GM12892 (cell line): ENCODE results near the gene NOS3.

Source experiments
- DNase-seq: peaks from one replicate; pipeline ENCODE4 v3.0.0; 2011; ENCODE audit not compliant: insufficient read length
- FAIRE-seq: peaks from 2 replicates; lab custom pipeline; 2011; peaks lifted over from hg19 to GRCh38; lab: Jason Lieb, UNC
- POLR2A ChIP-seq: IDR thresholded peaks from 2 replicates; pipeline ENCODE4 v1.6.1; 2011; ENCODE audit warnings: low read depth, low read length, control low read depth
- POLR2AphosphoS5 ChIP-seq: IDR thresholded peaks from 2 replicates; pipeline ENCODE4 v1.6.1; 2011; ENCODE audit warnings: low read depth, low read length, control low read depth
- TAF1 ChIP-seq: IDR thresholded peaks from 2 replicates; pipeline ENCODE4 v1.6.1; 2011; ENCODE audit warnings: low read depth, mild to moderate bottlenecking, control low read depth, low read length, borderline replicate concordance

The NOS3 gene

DNA sequence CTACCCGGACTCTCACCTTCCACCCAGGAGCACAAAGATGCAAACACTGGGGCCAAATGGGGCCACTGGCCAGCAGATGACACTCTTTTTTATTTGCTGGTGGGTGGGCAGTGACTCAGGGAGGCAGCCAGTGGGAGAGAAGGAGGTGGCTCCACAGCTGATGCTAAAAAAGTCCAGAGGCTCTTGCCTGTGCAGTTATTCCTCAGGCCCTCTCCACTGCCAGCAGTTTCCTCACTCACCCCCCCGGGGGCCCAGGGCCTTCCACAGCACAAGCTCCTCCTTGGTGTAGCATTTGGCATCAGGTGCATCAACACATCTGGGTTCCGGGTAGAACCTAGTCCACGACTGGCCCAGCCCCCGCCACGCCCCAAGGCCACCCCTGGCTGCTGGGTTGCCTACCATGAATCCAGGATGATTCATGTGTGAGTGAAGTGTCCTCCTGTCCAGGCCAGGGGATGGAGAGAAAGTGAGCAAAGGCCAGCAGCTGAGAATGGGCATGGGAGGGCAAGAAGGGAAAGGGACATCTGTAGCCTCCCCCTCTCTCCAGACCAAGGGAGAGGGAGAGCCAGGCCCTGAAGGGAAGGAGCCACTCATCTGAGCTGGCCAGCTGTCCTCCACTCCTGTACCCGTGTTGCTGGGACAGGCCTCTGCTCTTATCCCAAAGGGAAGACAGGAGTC, 11.0 kb upstream of the NOS3 start:
- DNase-seq (no peak), FAIRE-seq (no peak)
- TF ChIP-seq POLR2AphosphoS5 (no peak), POLR2A (no peak), TAF1 (no peak)

DNA sequence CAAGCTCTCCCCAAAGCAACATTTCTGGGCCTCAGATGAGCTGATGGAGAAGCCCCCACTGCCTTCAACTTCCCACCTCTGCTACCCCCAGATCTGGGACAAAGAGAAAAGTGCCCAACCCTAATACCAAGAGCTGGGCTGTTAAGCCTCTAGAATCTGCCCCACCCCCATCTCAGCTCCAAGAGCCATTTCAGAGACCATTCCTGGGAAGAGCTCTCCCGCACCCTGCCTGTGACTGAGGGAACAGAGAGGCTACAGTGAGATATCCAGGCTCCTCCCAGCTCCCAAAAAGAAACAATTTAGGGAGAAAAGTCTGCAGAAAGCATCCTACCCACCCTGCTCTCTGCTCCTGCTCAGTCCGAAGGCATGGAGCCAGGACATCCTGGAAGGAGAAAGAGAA, 10.2 kb upstream of the NOS3 start:
- TF ChIP-seq POLR2AphosphoS5, result no peak
- TF ChIP-seq TAF1, result no peak
- no peak for TF ChIP-seq POLR2A
- FAIRE-seq, result no peak
- no peak for DNase-seq

- DNase-seq, result no peak
- TF ChIP-seq POLR2A (no peak), POLR2AphosphoS5 (no peak), TAF1 (no peak)
- no peak for FAIRE-seq
These were observed 9.2 kb upstream of the NOS3 start for GRCh38 chr7:150981644-150982043.

DNA sequence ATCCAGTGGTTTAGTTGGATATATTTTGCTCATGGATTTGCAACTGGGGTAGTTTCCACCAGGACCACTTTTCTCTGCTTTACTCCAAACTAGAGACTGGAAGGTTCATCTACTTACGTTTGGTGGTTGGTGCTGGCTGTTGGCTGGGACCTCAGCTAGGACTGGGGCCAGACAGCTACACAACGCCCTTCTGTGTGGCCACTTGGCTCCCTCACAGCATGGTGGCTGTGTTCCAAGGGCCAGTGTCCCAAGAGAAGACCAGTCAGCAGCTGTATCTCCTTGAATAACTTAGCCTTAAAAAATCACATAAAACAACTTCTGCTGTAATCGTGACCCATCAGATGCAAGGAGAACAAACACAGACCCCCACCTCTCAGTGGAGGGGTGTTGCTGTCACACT, 8.5 kb upstream of the NOS3 start:
- DNase-seq (no peak), FAIRE-seq (no peak)
- TF ChIP-seq TAF1 (no peak), POLR2AphosphoS5 (no peak), POLR2A (no peak)

DNA sequence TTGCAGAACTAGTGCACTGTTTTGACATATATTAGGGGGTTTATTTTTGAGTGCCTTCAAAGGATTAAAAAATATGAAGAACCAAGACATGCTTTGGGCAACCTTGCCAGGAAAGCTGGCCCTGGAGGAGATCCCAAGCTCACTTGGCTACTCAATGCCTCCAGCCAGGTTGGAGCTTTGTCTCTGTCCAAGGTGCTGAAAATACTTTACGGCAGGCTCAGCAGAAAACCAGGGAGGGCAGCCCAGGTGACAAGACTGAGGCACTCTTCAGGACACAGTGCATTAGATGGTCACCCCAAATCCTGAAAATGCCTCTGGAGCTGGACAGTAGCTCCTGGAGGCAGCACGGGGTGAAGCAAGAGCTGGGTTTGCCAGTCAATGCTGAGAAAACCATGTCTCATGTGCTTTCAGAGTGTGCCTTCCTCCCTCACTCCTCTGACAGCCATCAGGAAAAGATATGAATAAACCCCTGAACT, 6.9 kb upstream of the NOS3 start:
- DNase-seq (no peak), FAIRE-seq (no peak)
- TF ChIP-seq POLR2A (no peak), POLR2AphosphoS5 (no peak), TAF1 (no peak)

- no peak for TF ChIP-seq POLR2A
- TF ChIP-seq TAF1, result no peak
- no peak for TF ChIP-seq POLR2AphosphoS5
- FAIRE-seq (no peak), DNase-seq (no peak)
These were observed 4.7 kb upstream of the NOS3 start for GRCh38 chr7:150986099-150986512.

DNA sequence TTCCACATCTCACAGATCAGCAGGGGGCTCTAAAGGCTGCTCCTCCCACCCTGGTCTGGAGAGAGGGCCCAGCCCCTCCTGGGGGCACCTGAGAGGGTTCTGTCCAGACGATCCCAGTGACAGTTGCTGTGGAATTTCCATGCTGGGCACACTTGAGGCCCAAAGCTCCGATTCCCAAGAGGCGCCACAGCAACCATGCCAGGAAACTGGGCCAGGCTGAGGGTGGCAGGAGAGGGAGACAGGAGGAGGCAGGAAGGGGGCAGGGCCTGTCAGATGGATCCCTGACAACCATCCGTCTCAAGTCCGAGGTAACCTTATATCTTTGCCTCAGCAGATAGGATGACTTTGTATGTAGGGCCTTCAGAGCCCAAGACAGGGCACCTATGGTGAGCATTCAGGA, 4.3 kb upstream of the NOS3 start:
- TF ChIP-seq POLR2AphosphoS5 (no peak), POLR2A (no peak), TAF1 (no peak)
- DNase-seq, result no peak
- no peak for FAIRE-seq

- FAIRE-seq, result peak; percentile 74
- TF ChIP-seq TAF1 (no peak), POLR2AphosphoS5 (no peak), POLR2A (no peak)
- peak; percentile 80 for DNase-seq
These were observed 2.3 kb upstream of the NOS3 start for GRCh38 chr7:150988230-150989226.

- no peak for DNase-seq
- no peak for FAIRE-seq
- TF ChIP-seq POLR2AphosphoS5 (no peak), TAF1 (no peak), POLR2A (no peak)
These were observed 1.4 kb upstream of the NOS3 start for GRCh38 chr7:150989456-150989855.

DNA sequence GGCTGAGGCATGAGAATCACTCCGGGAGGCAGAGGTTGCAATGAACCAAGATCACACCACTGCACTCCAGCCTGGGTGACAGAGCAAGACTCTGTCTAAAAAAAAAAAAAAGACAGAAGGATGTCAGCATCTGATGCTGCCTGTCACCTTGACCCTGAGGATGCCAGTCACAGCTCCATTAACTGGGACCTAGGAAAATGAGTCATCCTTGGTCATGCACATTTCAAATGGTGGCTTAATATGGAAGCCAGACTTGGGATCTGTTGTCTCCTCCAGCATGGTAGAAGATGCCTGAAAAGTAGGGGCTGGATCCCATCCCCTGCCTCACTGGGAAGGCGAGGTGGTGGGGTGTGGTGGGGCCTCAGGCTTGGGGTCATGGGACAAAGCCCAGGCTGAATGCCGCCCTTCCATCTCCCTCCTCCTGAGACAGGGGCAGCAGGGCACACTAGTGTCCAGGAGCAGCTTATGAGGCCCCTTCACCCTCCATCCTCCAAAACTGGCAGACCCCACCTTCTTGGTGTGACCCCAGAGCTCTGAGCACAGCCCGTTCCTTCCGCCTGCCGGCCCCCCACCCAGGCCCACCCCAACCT, 1.3 kb downstream of the NOS3 start:
- no peak for FAIRE-seq
- TF ChIP-seq TAF1, result no peak
- TF ChIP-seq POLR2AphosphoS5, result no peak
- no peak for TF ChIP-seq POLR2A
- DNase-seq, result no peak

- no peak for FAIRE-seq
These were observed 2.1 kb downstream of the NOS3 start for GRCh38 chr7:150992833-150993302.

More at GRCh38 chr7:150992833-150993302, 2.1 kb downstream of the NOS3 start:
- DNase-seq, result no peak
- TF ChIP-seq POLR2A (no peak), POLR2AphosphoS5 (no peak), TAF1 (no peak)
